NCI-H2196 (cell line): ENCODE results near the gene CFAP61.
"Not testable (repeated sequence)": the region's sequence is repeated elsewhere in the genome, so short reads cannot be mapped to it uniquely, and the experiment has no call there.

ENCODE experiments used
- DNase-seq: peaks from one replicate; lab custom pipeline; 2025; ENCODE audit not compliant: unreplicated experiment; lab: John Stamatoyannopoulos, UW

The CFAP61 gene

GRCh38 chr20:20226554-20226953 is 174.2 kb downstream of the CFAP61 start:
- DNase-seq: no peak

- no peak for DNase-seq
These were observed 174.8 kb downstream of the CFAP61 start for GRCh38 chr20:20227013-20227571.

GRCh38 chr20:20228351-20228750 is 176.0 kb downstream of the CFAP61 start:
- no peak for DNase-seq

GRCh38 chr20:20229595-20229994 is 177.3 kb downstream of the CFAP61 start:
- no peak for DNase-seq

GRCh38 chr20:20230741-20231140 is 178.4 kb downstream of the CFAP61 start:
- DNase-seq: no peak

GRCh38 chr20:20231528-20232298 is 179.4 kb downstream of the CFAP61 start:
- DNase-seq: no peak

- no peak for DNase-seq
These were observed 180.7 kb downstream of the CFAP61 start for GRCh38 chr20:20233041-20233514.

- no peak for DNase-seq
These were observed 183.3 kb downstream of the CFAP61 start for GRCh38 chr20:20235681-20236080.

- DNase-seq: no peak
These were observed 185.0 kb downstream of the CFAP61 start for GRCh38 chr20:20237093-20237959.

- DNase-seq: peak; percentile 62
These were observed 189.6 kb downstream of the CFAP61 start for GRCh38 chr20:20241976-20242375.

- not testable (repeated sequence) for DNase-seq
These were observed 192.1 kb downstream of the CFAP61 start for GRCh38 chr20:20244384-20244783.

- DNase-seq: no peak
These were observed 194.8 kb downstream of the CFAP61 start for GRCh38 chr20:20246996-20247633.

GRCh38 chr20:20248620-20249200 is 196.4 kb downstream of the CFAP61 start:
- DNase-seq: no peak

GRCh38 chr20:20251317-20251716 is 199.0 kb downstream of the CFAP61 start:
- DNase-seq: no peak

GRCh38 chr20:20251836-20252235 is 199.5 kb downstream of the CFAP61 start:
- no peak for DNase-seq

GRCh38 chr20:20253039-20253743 is 200.9 kb downstream of the CFAP61 start:
- DNase-seq: no peak

- peak; percentile 22 for DNase-seq
These were observed 201.5 kb downstream of the CFAP61 start for GRCh38 chr20:20253744-20254330.

- DNase-seq: no peak
These were observed 202.8 kb downstream of the CFAP61 start for GRCh38 chr20:20255099-20255498.

GRCh38 chr20:20259533-20259932 is 207.2 kb downstream of the CFAP61 start:
- DNase-seq: no peak

GRCh38 chr20:20261159-20261558 is 208.8 kb downstream of the CFAP61 start:
- no peak for DNase-seq
